SK-MEL-5 (cell line): Measurements from ENCODE around the gene TMEM242. TPM values are rescaled to one million over a fixed set of nuclear protein-coding genes. Genes with fewer than 3 reads are reported as not detected.

Experiments
- DNase-seq: peaks from one replicate; pipeline ENCODE4 v3.0.0-alpha.2; 2016; ENCODE audit warnings: low read depth, low spot score
- in situ Hi-C: cut with HindIII; loops from 2 replicates; pipeline ENCODE4 v1.10.0; 2016; ENCODE audit warnings: low sequenced_read_pairs, high pct_unique_total_duplicates, low pct_unique_long_range_greater_than_20kb
- total RNA-seq: library from RNA; depleted of rRNA; stranded (reverse); fragments of >200 nt; shearing (Covaris generic); gene quantifications from 2 replicates; pipeline ENCODE4 v1.2.3, GENCODE V29; 2014

TMEM242 gene
- total RNA-seq, 1 experiment from 2014 or later = 10.9 TPM

- in situ Hi-C loops = no loop called here
- DNase-seq = no peak
These were observed 56.8 kb downstream of the TMEM242 start for GRCh38 chr6:157266274-157267101.

GRCh38 chr6:157265635-157266034 lies 57.7 kb downstream of the TMEM242 start:
- in situ Hi-C loops = no loop called here
- DNase-seq = no peak

- DNase-seq = no peak
- in situ Hi-C loops = no loop called here
These were observed 58.1 kb downstream of the TMEM242 start for GRCh38 chr6:157265186-157265585.

GRCh38 chr6:157264701-157265100 lies 58.6 kb downstream of the TMEM242 start:
- no peak for DNase-seq
- in situ Hi-C loops = no loop called here

- DNase-seq = no peak
These were observed 59.4 kb downstream of the TMEM242 start for GRCh38 chr6:157263881-157264397.

GRCh38 chr6:157263146-157263545 lies 60.2 kb downstream of the TMEM242 start:
- no peak for DNase-seq

More at GRCh38 chr6:157263881-157264397, 59.4 kb downstream of the TMEM242 start:
- in situ Hi-C loops = no loop called here

GRCh38 chr6:157261606-157262005 lies 61.7 kb downstream of the TMEM242 start:
- DNase-seq = no peak
- in situ Hi-C loops = no loop called here

More at GRCh38 chr6:157263146-157263545, 60.2 kb downstream of the TMEM242 start:
- in situ Hi-C loops = no loop called here

- in situ Hi-C loops = no loop called here
- DNase-seq = no peak
These were observed 62.4 kb downstream of the TMEM242 start for GRCh38 chr6:157260735-157261410.

GRCh38 chr6:157259443-157259842 lies 63.9 kb downstream of the TMEM242 start:
- in situ Hi-C loops = no loop called here
- no peak for DNase-seq

GRCh38 chr6:157258878-157259277 lies 64.4 kb downstream of the TMEM242 start:
- DNase-seq = no peak
- in situ Hi-C loops = no loop called here

- in situ Hi-C loops = no loop called here
- no peak for DNase-seq
These were observed 68.2 kb downstream of the TMEM242 start for GRCh38 chr6:157255079-157255478.

GRCh38 chr6:157254538-157254937 lies 68.8 kb downstream of the TMEM242 start:
- in situ Hi-C loops = no loop called here
- DNase-seq = no peak

GRCh38 chr6:157253699-157254098 lies 69.6 kb downstream of the TMEM242 start:
- no peak for DNase-seq
- in situ Hi-C loops = no loop called here

GRCh38 chr6:157253017-157253416 lies 70.3 kb downstream of the TMEM242 start:
- DNase-seq = no peak
- in situ Hi-C loops = no loop called here

- in situ Hi-C loops = no loop called here
These were observed 71.6 kb downstream of the TMEM242 start for GRCh38 chr6:157251586-157252247.

GRCh38 chr6:157249826-157250225 lies 73.5 kb downstream of the TMEM242 start:
- in situ Hi-C loops = no loop called here

More at GRCh38 chr6:157251586-157252247, 71.6 kb downstream of the TMEM242 start:
- no peak for DNase-seq

GRCh38 chr6:157248264-157248663 lies 75.1 kb downstream of the TMEM242 start:
- in situ Hi-C loops = no loop called here
- DNase-seq = no peak

More at GRCh38 chr6:157249826-157250225, 73.5 kb downstream of the TMEM242 start:
- DNase-seq = no peak
